Measurements from ENCODE around the gene ELAPOR1. TPM values are rescaled to one million over a fixed set of nuclear protein-coding genes. Genes with fewer than 3 reads are reported as not detected.
A peak's percentile ranks its signal among the peaks of the same experiment; 100 is the strongest.

The ELAPOR1 gene, protein sequence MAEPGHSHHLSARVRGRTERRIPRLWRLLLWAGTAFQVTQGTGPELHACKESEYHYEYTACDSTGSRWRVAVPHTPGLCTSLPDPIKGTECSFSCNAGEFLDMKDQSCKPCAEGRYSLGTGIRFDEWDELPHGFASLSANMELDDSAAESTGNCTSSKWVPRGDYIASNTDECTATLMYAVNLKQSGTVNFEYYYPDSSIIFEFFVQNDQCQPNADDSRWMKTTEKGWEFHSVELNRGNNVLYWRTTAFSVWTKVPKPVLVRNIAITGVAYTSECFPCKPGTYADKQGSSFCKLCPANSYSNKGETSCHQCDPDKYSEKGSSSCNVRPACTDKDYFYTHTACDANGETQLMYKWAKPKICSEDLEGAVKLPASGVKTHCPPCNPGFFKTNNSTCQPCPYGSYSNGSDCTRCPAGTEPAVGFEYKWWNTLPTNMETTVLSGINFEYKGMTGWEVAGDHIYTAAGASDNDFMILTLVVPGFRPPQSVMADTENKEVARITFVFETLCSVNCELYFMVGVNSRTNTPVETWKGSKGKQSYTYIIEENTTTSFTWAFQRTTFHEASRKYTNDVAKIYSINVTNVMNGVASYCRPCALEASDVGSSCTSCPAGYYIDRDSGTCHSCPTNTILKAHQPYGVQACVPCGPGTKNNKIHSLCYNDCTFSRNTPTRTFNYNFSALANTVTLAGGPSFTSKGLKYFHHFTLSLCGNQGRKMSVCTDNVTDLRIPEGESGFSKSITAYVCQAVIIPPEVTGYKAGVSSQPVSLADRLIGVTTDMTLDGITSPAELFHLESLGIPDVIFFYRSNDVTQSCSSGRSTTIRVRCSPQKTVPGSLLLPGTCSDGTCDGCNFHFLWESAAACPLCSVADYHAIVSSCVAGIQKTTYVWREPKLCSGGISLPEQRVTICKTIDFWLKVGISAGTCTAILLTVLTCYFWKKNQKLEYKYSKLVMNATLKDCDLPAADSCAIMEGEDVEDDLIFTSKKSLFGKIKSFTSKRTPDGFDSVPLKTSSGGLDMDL
- 10 to 100 TPM in 1 of 2 donors, 1 to 10 TPM in 1; 9.4 to 10.2 TPM for total RNA-seq

DNA sequence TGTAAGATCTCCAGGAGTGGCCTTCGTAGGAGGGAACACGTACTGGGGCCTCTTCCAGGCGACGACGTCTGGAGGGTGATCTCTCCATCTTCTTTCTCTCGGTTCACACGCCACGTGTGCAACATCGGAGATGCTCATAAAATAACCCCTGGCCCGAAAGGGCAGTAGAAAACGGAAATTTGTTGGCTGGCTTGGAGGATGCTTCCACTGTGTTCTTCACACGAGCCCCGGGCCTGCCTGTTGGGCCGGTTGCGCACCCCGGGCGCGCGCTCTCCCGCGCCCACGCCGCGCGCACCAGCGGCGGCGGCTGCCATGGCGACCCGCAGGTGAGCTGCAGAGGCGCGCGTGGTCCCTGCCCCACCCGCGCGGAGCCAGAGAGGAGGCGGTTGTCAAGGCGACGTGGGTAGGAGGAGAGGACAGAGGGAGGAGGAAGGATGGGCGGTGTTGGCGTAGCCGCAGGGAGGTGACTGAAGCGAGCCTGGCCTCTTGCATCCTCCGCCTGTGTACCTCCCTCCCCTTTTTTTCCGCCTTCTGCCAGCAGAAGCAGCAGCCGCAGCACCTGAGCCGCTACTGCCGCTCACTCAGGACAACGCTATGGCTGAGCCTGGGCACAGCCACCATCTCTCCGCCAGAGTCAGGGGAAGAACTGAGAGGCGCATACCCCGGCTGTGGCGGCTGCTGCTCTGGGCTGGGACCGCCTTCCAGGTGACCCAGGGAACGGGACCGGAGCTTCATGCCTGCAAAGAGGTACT lies at the start of gene ELAPOR1:
ELAPOR1 (plus strand) TSS at position 526 of the 752 bp plus-strand sequence; CDS start at position 595, 69 bp downstream.
- DNase-seq (peak; percentile 76 to 88), ATAC-seq (replicated peaks in 1 of 2) (peak; percentile 81 to 83)
- Mint-ChIP-seq H3K9me3 (no peaks in the 10 kb centered on the region), H3K27ac (peak within 1 kb of the TSS; percentile 88), H3K4me1 (ENCODE audit: low read depth) (peaks cover 59% of the 10 kb centered on the region), H3K36me3 (ENCODE audit: insufficient read depth in 2 of 2) (peaks cover 0 to 3% of the 10 kb centered on the region in 2 donors), H3K4me3 (peak within 1 kb of the TSS; percentile 91 to 97), H3K27me3 (ENCODE audit: low read depth) (peaks cover 21% of the 10 kb centered on the region)

DNA sequence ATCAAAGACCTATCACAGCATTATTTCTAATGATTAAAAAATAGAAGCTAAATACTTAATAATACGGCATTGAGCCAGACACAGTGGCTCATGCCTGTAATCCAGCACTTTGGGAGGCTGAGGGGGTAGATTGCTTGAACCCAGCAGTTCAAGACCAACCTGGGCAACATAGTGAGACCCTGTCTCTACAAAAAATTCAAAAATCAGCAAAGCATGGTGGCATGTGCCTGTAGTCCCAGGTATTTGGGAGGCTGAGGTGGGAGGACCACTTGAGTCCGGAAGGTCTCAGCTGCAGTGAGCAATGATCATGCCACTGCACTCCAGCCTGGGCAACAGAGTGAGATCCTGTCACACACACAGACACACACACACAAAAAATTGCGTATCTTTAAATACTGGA lies 48.8 kb upstream of the ELAPOR1 start:
- no peak overlapping the region for H3K4me3 Mint-ChIP-seq
- ATAC-seq (replicated peaks in 1 of 2) (no peak), DNase-seq (no peak)
- H3K36me3 Mint-ChIP-seq (ENCODE audit: insufficient read depth in 2 of 2): peaks cover 0 to 3% of the 10 kb centered on the region in 2 donors
- H3K4me1 Mint-ChIP-seq (ENCODE audit: low read depth): no peaks in the 10 kb centered on the region
- H3K27me3 Mint-ChIP-seq (ENCODE audit: low read depth): no peaks in the 10 kb centered on the region
- H3K9me3 Mint-ChIP-seq: no peaks in the 10 kb centered on the region
- no peak overlapping the region for H3K27ac Mint-ChIP-seq

DNA sequence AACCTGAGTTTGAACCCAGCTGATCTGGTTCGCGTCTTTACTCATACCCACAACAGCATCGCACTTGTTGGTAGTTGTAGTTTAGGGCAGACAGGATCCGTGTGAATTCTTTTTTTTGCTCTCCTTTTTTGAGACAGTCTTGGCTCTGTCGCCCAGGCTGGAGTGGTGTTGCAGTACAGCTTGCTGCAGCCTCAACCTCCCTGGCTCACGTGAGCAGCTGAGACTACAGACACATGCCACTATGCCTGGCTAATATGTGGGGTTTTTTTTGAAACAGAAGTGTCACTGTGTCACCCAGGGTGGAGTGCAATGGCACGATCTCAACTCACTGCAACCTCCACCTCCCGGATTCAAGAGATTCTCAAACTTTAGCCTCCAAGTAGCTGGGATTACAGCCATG lies 46.0 kb upstream of the ELAPOR1 start:
- H3K9me3 Mint-ChIP-seq: no peaks in the 10 kb centered on the region
- H3K4me3 Mint-ChIP-seq: no peak overlapping the region
- H3K36me3 Mint-ChIP-seq (ENCODE audit: insufficient read depth in 2 of 2): peaks cover 0 to 3% of the 10 kb centered on the region in 2 donors
- ATAC-seq (replicated peaks in 1 of 2) (no peak), DNase-seq (no peak)
- H3K4me1 Mint-ChIP-seq (ENCODE audit: low read depth): no peaks in the 10 kb centered on the region
- no peak overlapping the region for H3K27ac Mint-ChIP-seq
- no peaks in the 10 kb centered on the region for H3K27me3 Mint-ChIP-seq (ENCODE audit: low read depth)

DNA sequence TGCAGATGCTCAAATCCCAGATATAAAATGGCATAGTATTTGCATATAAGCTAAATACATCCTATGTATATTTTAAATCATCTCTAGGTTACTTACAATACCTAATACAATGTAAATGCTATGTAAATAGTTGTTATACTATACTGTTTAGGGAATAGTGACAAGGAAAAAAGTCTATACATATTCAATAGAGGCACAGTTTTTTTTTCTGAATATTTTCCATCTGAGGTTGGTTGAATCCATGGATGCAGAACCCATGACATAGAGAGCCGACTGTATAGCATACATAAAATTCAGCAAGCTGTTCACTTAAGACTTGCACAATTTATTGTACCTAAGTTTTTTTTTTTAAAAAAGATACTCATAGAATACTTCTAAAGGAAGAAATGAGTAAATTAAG lies 44.6 kb upstream of the ELAPOR1 start:
- H3K27ac Mint-ChIP-seq: no peak overlapping the region
- H3K27me3 Mint-ChIP-seq (ENCODE audit: low read depth): no peaks in the 10 kb centered on the region
- H3K9me3 Mint-ChIP-seq: no peaks in the 10 kb centered on the region
- peaks cover 2% of the 10 kb centered on the region for H3K4me1 Mint-ChIP-seq (ENCODE audit: low read depth)
- H3K36me3 Mint-ChIP-seq (ENCODE audit: insufficient read depth in 2 of 2): peaks cover 0 to 3% of the 10 kb centered on the region in 2 donors
- DNase-seq (no peak), ATAC-seq (replicated peaks in 1 of 2) (no peak)
- H3K4me3 Mint-ChIP-seq: no peak overlapping the region

DNA sequence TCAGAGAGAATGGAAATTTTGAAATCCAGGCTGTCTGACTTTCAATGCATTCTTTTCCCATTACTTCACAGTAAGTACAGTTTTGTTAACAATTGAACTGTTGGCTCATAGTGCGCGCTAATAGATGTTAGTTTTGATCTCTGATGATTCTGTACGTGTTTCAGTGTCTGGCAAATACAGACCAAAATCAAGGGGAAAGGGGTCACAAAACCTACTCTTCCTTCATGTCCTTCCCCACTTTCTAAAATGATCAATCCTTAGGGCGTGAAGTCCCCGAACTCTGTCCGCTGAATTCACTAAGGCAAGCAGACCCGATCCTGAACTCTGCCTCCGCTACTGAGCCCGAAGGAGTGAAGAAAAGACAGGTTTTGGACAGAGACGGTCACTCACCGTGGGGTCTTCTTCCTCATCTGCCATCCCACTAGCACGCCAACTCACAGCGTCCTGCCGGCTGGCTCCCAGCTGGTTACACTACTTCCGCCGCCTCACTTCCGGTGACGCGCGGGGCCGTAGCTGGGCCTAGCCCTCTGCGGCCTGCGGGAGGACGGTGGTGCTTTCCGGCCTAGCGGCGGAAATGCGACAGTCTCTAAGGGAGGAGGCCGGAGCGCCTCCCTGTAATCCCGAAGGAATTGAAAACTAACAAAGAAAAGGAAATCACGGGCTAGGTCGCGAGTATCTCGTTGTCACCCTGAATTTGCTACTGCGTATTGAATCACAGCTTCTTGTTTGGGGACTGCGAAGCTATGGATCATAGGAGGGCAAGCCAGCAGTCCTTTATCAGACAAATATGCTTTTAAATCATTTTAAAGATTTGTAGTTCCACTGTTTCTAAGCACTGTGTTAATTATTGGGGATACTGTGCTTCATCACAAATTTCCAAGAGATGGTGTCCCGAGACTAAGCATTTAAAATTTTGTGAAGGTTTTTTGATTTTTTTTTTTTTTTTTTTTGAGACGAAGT lies 38.1 kb upstream of the ELAPOR1 start, which contains the start of gene TAF13:
TAF13 (minus strand) TSS at position 473 of the 960 bp plus-strand sequence; CDS start at position 417, 56 bp downstream.
- Mint-ChIP-seq H3K4me3 (peak within 1 kb of the TSS; percentile 98 to 99), H3K36me3 (ENCODE audit: insufficient read depth in 2 of 2) (peaks cover 0 to 6% of the 10 kb centered on the region in 2 donors), H3K4me1 (ENCODE audit: low read depth) (peaks cover 22% of the 10 kb centered on the region), H3K9me3 (no peaks in the 10 kb centered on the region), H3K27ac (peak within 1 kb of the TSS; percentile 99), H3K27me3 (ENCODE audit: low read depth) (no peaks in the 10 kb centered on the region)
- ATAC-seq (replicated peaks in 1 of 2) (peak; percentile 100), DNase-seq (peak; percentile 92 to 95)

DNA sequence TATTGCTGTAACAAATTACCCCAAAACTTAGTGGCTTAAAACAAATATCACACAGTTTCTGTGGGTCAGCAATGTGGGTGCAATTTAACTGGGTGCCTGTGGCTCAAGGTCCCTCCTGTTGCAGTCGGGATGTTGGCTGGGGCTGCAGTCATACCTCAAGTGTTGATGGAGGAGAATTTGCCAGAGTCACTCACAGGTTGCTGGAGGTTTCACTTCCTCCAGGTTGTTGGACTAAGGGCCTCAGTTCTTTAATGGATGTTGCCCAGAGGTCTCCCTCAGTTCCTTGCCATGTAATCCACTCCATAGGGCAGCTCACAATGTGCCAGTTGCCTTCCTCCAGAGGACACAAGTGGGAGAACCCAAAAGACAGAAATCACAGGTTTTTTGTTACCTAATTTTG lies 35.6 kb upstream of the ELAPOR1 start:
- H3K27ac Mint-ChIP-seq: no peak overlapping the region
- no peak for DNase-seq
- H3K4me1 Mint-ChIP-seq (ENCODE audit: low read depth): peaks cover 22% of the 10 kb centered on the region
- no peaks in the 10 kb centered on the region for H3K9me3 Mint-ChIP-seq
- H3K36me3 Mint-ChIP-seq (ENCODE audit: insufficient read depth in 2 of 2): peaks cover 0 to 6% of the 10 kb centered on the region in 2 donors
- no peak for ATAC-seq (replicated peaks in 1 of 2)
- no peak overlapping the region for H3K4me3 Mint-ChIP-seq
- H3K27me3 Mint-ChIP-seq (ENCODE audit: low read depth): no peaks in the 10 kb centered on the region

DNA sequence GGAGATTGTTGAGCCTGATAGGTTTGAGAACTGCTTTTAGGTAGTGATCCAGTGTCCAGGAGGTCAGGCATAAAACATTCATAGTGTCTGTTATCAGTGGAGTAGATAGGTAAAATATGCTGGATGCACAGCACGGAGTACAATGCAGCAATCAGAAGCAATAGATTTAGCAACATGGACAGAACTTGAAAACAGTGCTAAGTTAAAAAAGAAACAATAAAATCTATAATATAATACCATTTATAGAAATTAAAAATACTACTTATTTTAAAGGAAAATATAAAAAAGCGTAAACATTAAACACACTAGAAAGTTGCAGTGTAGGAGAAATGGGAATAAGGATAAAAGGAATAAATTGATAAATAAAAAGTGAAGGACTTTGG lies 34.7 kb upstream of the ELAPOR1 start:
- DNase-seq (no peak), ATAC-seq (replicated peaks in 1 of 2) (no peak)
- Mint-ChIP-seq H3K36me3 (ENCODE audit: insufficient read depth in 2 of 2) (peaks cover 0 to 6% of the 10 kb centered on the region in 2 donors), H3K4me3 (no peak overlapping the region), H3K27ac (no peak overlapping the region), H3K4me1 (ENCODE audit: low read depth) (peaks cover 20% of the 10 kb centered on the region), H3K9me3 (no peaks in the 10 kb centered on the region), H3K27me3 (ENCODE audit: low read depth) (no peaks in the 10 kb centered on the region)

DNA sequence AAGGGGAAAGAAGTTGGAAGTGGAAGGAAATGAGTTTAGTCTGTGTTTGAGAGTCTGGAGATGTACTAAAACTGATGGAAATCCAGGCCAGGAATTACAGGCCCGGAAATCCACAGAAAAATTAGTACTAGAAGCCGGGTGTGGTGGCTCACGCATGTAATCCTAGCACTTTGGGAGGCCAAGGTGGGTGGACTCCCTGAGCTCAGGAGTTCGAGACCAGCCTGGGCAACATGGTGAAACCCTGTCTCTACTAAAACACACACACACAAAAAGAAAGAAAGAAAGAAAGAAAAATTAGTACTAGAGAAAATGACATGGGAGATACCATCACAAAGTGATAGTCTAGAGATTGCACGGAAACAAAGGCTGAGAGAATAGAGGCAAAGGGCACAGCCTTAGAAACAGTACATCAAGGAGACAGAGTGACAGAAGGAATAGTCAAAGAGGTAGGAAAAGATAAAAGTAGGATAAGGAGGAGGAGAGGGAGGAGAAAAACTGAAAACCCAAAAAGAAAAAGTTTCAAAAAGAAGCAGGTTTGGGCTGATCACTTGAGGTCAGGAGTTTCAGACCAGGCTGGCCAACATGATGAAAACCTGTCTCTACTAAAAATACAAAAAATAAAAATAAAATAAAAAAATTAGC lies 33.4 kb upstream of the ELAPOR1 start:
- Mint-ChIP-seq H3K27me3 (ENCODE audit: low read depth) (no peaks in the 10 kb centered on the region), H3K27ac (no peak overlapping the region), H3K4me3 (no peak overlapping the region), H3K4me1 (ENCODE audit: low read depth) (peaks cover 17% of the 10 kb centered on the region), H3K9me3 (no peaks in the 10 kb centered on the region), H3K36me3 (ENCODE audit: insufficient read depth in 2 of 2) (peaks cover 0 to 5% of the 10 kb centered on the region in 2 donors)
- DNase-seq (no peak), ATAC-seq (replicated peaks in 1 of 2) (no peak)

DNA sequence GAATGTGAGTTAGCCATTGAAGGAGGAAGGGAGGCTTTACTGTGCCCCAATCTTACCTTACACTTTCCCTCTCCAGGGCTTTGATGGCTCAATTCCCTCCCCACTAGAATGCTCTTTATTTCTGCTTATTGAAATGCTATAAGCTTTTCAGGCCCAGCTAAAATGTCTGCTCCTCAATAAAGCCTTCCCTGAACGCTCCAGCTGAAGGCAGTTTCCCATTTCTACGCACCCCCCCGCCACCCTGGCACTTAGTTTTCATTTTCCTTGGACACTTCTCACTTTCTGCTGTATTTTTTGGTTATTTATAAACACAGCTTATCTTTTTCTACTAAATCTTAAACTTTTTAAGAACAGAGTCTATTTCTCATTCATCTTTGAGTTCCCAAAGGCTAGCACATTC lies 30.4 kb upstream of the ELAPOR1 start:
- Mint-ChIP-seq H3K27ac (no peak overlapping the region), H3K4me3 (no peak overlapping the region), H3K4me1 (ENCODE audit: low read depth) (peaks cover 11% of the 10 kb centered on the region), H3K36me3 (ENCODE audit: insufficient read depth in 2 of 2) (no peaks in the 10 kb centered on the region), H3K27me3 (ENCODE audit: low read depth) (no peaks in the 10 kb centered on the region), H3K9me3 (no peaks in the 10 kb centered on the region)
- DNase-seq (no peak), ATAC-seq (replicated peaks in 1 of 2) (no peak)

DNA sequence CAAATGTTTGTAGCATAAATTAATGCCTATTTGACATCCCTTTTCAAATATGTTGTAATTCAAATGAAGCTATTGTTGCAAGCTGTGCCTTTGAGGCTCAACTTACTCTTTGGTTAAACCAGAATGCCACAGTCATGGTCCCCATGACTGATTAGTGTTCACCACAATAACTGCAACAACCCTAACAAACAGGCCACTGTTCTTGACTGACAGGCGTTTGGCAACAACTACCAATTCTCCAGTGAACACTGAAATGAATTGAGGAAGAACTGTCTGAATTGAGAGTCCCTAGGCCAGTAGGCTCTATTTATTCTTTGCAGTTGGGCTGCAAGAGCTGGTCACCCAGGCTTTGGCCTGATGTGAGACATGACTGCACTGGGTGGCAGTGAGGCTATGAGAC lies 30.0 kb upstream of the ELAPOR1 start:
- Mint-ChIP-seq H3K4me3 (no peak overlapping the region), H3K27me3 (ENCODE audit: low read depth) (no peaks in the 10 kb centered on the region), H3K36me3 (ENCODE audit: insufficient read depth in 2 of 2) (no peaks in the 10 kb centered on the region), H3K4me1 (ENCODE audit: low read depth) (peaks cover 11% of the 10 kb centered on the region), H3K9me3 (no peaks in the 10 kb centered on the region), H3K27ac (no peak overlapping the region)
- ATAC-seq (replicated peaks in 1 of 2) (no peak), DNase-seq (no peak)

Data from activated T-cell treated with anti-CD3 and anti-CD28 coated beads, Interleukin-2, amount 50 U/mL, for 72 hours (primary cell).